ENCODE results near the gene GH1. TPM values are rescaled to one million over a fixed set of nuclear protein-coding genes. Genes with fewer than 3 reads are reported as not detected.
"Not testable (repeated sequence)": the region's sequence is repeated elsewhere in the genome, so short reads cannot be mapped to it uniquely, and the experiment has no call there.

Gene GH1
- 0.21 TPM for polyA plus RNA-seq (2013)

GRCh38 chr17:63918789-63919305 is at the start of gene GH1:
Gene GH1, minus strand, starts transcription at chr17:63918839. Its CDS starts 63 bp downstream, at chr17:63918776.
- POLR2A ChIA-PET: interaction anchor here (0.7 to 1.0 kb wide), 2 partner anchors 81 to 227 kb away, joined by 3 to 4 read pairs; no protein-coding TSS in a partner anchor
- 61% methylated on average over 7 of the region's 10 CpGs for WGBS (ENCODE audit: insufficient coverage)

DNA sequence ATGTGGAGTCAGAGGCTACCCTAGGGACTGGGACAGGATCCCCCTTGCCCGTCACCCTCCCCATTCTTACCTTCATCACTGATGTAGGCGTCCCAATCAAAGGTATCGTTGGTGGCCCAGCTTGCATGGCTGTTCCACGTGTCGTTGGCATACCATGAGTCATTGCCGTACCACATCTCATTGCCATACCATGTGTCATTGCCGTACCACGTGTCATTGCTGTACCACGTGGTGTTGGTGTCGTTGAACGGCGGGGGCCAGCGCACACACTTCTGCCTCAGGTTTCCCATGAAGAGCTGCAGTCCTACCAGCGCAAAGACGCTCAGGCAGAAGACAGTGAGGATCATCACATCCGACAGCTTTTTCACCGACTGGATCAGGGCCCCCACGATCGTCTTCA is 49.3 kb upstream of the GH1 start:
- H3K27me3 ChIP-seq (replicated peaks in 2 of 5; ENCODE audit: control insufficient read depth in 4 of 5, insufficient read depth in 5 of 5, low read length in 4 of 5): no peaks in the 10 kb centered on the region
- POLR2A ChIA-PET: interaction anchor here (0.6 kb wide), 1 partner anchor 12 kb away, joined by 6 read pairs; no protein-coding TSS in a partner anchor
- no peak for DNase-seq
- no peaks in the 10 kb centered on the region for H3K36me3 ChIP-seq (ENCODE audit: control insufficient read depth in 4 of 4, insufficient read depth in 4 of 4, low read length in 3 of 4)
- H3K4me3 ChIP-seq (ENCODE audit: control insufficient read depth in 1 of 7, extremely low read depth in 1 of 7, insufficient read depth in 4 of 7, low read depth in 2 of 7, low read length in 6 of 7): no peak overlapping the region
- peaks cover 0 to 2% (median 0%) of the 10 kb centered on the region in 4 experiments for H3K4me1 ChIP-seq (ENCODE audit: control extremely low read depth in 1 of 4, control insufficient read depth in 4 of 4, insufficient read depth in 4 of 4, low read length in 3 of 4)
- 98% methylated on average over 19 of the region's 19 CpGs for WGBS (ENCODE audit: insufficient coverage)
- no peaks in the 10 kb centered on the region for H3K9me3 ChIP-seq (ENCODE audit: control extremely low read depth in 1 of 5, control insufficient read depth in 4 of 5, insufficient read depth in 2 of 5, low read depth in 1 of 5, low read length in 4 of 5)
- CTCF ChIA-PET: interaction anchor here (0.7 to 2.5 kb wide), 10 partner anchors 10 to 23 kb away, joined by 3 to 9 read pairs (median 4); no protein-coding TSS in a partner anchor
- H3K27ac ChIP-seq (ENCODE audit: insufficient read depth in 1 of 2, low read depth in 1 of 2, low read length in 2 of 2, poor library complexity in 1 of 2, severe bottlenecking in 2 of 2): no peak overlapping the region

More at GRCh38 chr17:63918789-63919305, at the start of gene GH1:
- not testable (repeated sequence) for DNase-seq; H3K9me3 ChIP-seq (ENCODE audit: control extremely low read depth in 1 of 5, control insufficient read depth in 4 of 5, insufficient read depth in 2 of 5, low read depth in 1 of 5, low read length in 4 of 5); H3K4me1 ChIP-seq (ENCODE audit: control extremely low read depth in 1 of 4, control insufficient read depth in 4 of 4, insufficient read depth in 4 of 4, low read length in 3 of 4); H3K36me3 ChIP-seq (ENCODE audit: control insufficient read depth in 4 of 4, insufficient read depth in 4 of 4, low read length in 3 of 4); H3K4me3 ChIP-seq (ENCODE audit: control insufficient read depth in 1 of 7, extremely low read depth in 1 of 7, insufficient read depth in 4 of 7, low read depth in 2 of 7, low read length in 6 of 7); H3K27me3 ChIP-seq (replicated peaks in 2 of 5; ENCODE audit: control insufficient read depth in 4 of 5, insufficient read depth in 5 of 5, low read length in 4 of 5); H3K27ac ChIP-seq (ENCODE audit: insufficient read depth in 1 of 2, low read depth in 1 of 2, low read length in 2 of 2, poor library complexity in 1 of 2, severe bottlenecking in 2 of 2)
- CTCF ChIA-PET: interaction anchor here (0.6 to 5.8 kb wide), 31 partner anchors 11 to 563 kb away, joined by 3 to 100 read pairs (median 6); partner anchors contain the start of genes CD79B and ERN1

GRCh38 chr17:63966646-63967264 is 48.1 kb upstream of the GH1 start:
- WGBS (ENCODE audit: insufficient coverage): 97% methylated on average over 11 of the region's 11 CpGs

DNA sequence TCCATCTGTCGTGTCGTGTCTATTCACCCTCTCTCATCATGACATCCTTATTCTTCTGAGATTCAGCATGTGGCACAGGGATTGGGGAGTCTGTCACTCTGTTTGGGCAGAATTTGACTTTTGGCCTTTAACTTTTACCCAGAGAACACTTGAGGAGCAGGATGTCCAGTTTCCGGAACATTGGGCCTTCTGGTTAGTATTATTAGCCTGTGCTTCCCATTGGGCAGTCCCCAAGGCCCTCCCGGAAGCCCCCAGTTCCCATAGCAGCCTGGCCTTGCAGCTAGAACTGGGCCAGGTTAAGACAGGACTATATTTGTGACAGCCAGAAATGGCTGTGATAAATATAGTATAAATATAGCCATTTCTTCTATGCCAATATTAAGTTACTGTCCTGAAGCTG is 44.5 kb upstream of the GH1 start:
- H3K27me3 ChIP-seq (replicated peaks in 2 of 5; ENCODE audit: control insufficient read depth in 4 of 5, insufficient read depth in 5 of 5, low read length in 4 of 5): no peaks in the 10 kb centered on the region
- DNase-seq: no peak
- peaks cover 0 to 14% (median 7%) of the 10 kb centered on the region in 4 experiments for H3K4me1 ChIP-seq (ENCODE audit: control extremely low read depth in 1 of 4, control insufficient read depth in 4 of 4, insufficient read depth in 4 of 4, low read length in 3 of 4)
- H3K4me3 ChIP-seq (ENCODE audit: control insufficient read depth in 1 of 7, extremely low read depth in 1 of 7, insufficient read depth in 4 of 7, low read depth in 2 of 7, low read length in 6 of 7): no peak overlapping the region
- ChIA-PET CTCF (interaction anchor here (0.9 to 3.7 kb wide), 3 partner anchors 10 to 13 kb away, joined by 3 to 14 read pairs (median 14); no protein-coding TSS in a partner anchor), POLR2A (no interaction called here)
- 100% methylated on average over 3 of the region's 4 CpGs for WGBS (ENCODE audit: insufficient coverage)
- H3K36me3 ChIP-seq (ENCODE audit: control insufficient read depth in 4 of 4, insufficient read depth in 4 of 4, low read length in 3 of 4): no peaks in the 10 kb centered on the region
- no peak overlapping the region for H3K27ac ChIP-seq (ENCODE audit: insufficient read depth in 1 of 2, low read depth in 1 of 2, low read length in 2 of 2, poor library complexity in 1 of 2, severe bottlenecking in 2 of 2)
- H3K9me3 ChIP-seq (ENCODE audit: control extremely low read depth in 1 of 5, control insufficient read depth in 4 of 5, insufficient read depth in 2 of 5, low read depth in 1 of 5, low read length in 4 of 5): no peaks in the 10 kb centered on the region

More at GRCh38 chr17:63966646-63967264, 48.1 kb upstream of the GH1 start:
- ChIA-PET CTCF (interaction anchor here (1.1 to 3.1 kb wide), 3 partner anchors 13 to 24 kb away, joined by 3 to 9 read pairs (median 8); no protein-coding TSS in a partner anchor), POLR2A (interaction anchor here (1.5 kb wide), 1 partner anchor 8 kb away, joined by 3 read pairs; no protein-coding TSS in a partner anchor)
- peaks cover 0 to 2% (median 0%) of the 10 kb centered on the region in 4 experiments for H3K4me1 ChIP-seq (ENCODE audit: control extremely low read depth in 1 of 4, control insufficient read depth in 4 of 4, insufficient read depth in 4 of 4, low read length in 3 of 4)
- H3K9me3 ChIP-seq (ENCODE audit: control extremely low read depth in 1 of 5, control insufficient read depth in 4 of 5, insufficient read depth in 2 of 5, low read depth in 1 of 5, low read length in 4 of 5): no peaks in the 10 kb centered on the region
- H3K4me3 ChIP-seq (ENCODE audit: control insufficient read depth in 1 of 7, extremely low read depth in 1 of 7, insufficient read depth in 4 of 7, low read depth in 2 of 7, low read length in 6 of 7): no peak overlapping the region
- H3K27me3 ChIP-seq (replicated peaks in 2 of 5; ENCODE audit: control insufficient read depth in 4 of 5, insufficient read depth in 5 of 5, low read length in 4 of 5): no peaks in the 10 kb centered on the region
- no peak overlapping the region for H3K27ac ChIP-seq (ENCODE audit: insufficient read depth in 1 of 2, low read depth in 1 of 2, low read length in 2 of 2, poor library complexity in 1 of 2, severe bottlenecking in 2 of 2)
- no peaks in the 10 kb centered on the region for H3K36me3 ChIP-seq (ENCODE audit: control insufficient read depth in 4 of 4, insufficient read depth in 4 of 4, low read length in 3 of 4)
- peak in 2 of 3 donors; percentile 31 to 37 for DNase-seq

DNA sequence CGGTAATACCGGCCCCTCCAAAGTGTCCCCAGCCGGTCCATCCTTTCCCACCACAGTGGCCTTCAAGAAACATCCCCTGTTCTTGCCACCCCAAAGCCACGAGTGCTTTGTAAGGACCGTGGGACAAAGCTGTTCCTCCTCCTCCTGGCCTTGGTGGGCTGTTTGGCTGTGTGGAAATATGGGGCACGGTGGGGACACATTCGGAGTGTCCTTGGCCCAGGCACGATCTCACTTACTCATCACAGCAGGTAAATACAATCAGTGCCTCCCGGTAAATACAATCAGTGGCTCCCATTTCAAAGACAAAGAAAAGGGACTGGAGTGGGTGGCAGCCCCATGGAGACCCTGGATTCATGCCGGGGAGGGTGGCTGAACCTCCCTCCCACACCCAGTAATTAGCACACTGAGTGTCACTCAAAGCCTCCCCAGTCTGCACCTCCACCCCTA is 43.7 kb upstream of the GH1 start:
- H3K27ac ChIP-seq (ENCODE audit: insufficient read depth in 1 of 2, low read depth in 1 of 2, low read length in 2 of 2, poor library complexity in 1 of 2, severe bottlenecking in 2 of 2): no peak overlapping the region
- peaks cover 0 to 14% (median 7%) of the 10 kb centered on the region in 4 experiments for H3K4me1 ChIP-seq (ENCODE audit: control extremely low read depth in 1 of 4, control insufficient read depth in 4 of 4, insufficient read depth in 4 of 4, low read length in 3 of 4)
- CTCF ChIA-PET: interaction anchor here (0.9 to 3.7 kb wide), 7 partner anchors 12 to 63 kb away, joined by 3 to 14 read pairs (median 3); partner anchors contain the start of gene CSHL1
- H3K9me3 ChIP-seq (ENCODE audit: control extremely low read depth in 1 of 5, control insufficient read depth in 4 of 5, insufficient read depth in 2 of 5, low read depth in 1 of 5, low read length in 4 of 5): no peaks in the 10 kb centered on the region
- no peak overlapping the region for H3K4me3 ChIP-seq (ENCODE audit: control insufficient read depth in 1 of 7, extremely low read depth in 1 of 7, insufficient read depth in 4 of 7, low read depth in 2 of 7, low read length in 6 of 7)
- POLR2A ChIA-PET: no interaction called here
- H3K27me3 ChIP-seq (replicated peaks in 2 of 5; ENCODE audit: control insufficient read depth in 4 of 5, insufficient read depth in 5 of 5, low read length in 4 of 5): no peaks in the 10 kb centered on the region
- 91% methylated on average over 7 of the region's 10 CpGs for WGBS (ENCODE audit: insufficient coverage)
- H3K36me3 ChIP-seq (ENCODE audit: control insufficient read depth in 4 of 4, insufficient read depth in 4 of 4, low read length in 3 of 4): no peaks in the 10 kb centered on the region
- no peak for DNase-seq

GRCh38 chr17:63961355-63962212 is 42.9 kb upstream of the GH1 start:
- no peaks in the 10 kb centered on the region for H3K27me3 ChIP-seq (replicated peaks in 2 of 5; ENCODE audit: control insufficient read depth in 4 of 5, insufficient read depth in 5 of 5, low read length in 4 of 5)
- peak overlapping the region in 2 of 7 experiments; percentile 48 to 58 for H3K4me3 ChIP-seq (ENCODE audit: control insufficient read depth in 1 of 7, extremely low read depth in 1 of 7, insufficient read depth in 4 of 7, low read depth in 2 of 7, low read length in 6 of 7)
- DNase-seq: peak; percentile 73 to 88 (median 85)
- ChIA-PET CTCF (interaction anchor here (0.6 to 3.7 kb wide), 11 partner anchors 13 to 1307 kb away, joined by 3 to 14 read pairs (median 3); partner anchors contain the start of gene CSHL1), POLR2A (no interaction called here)
- H3K9me3 ChIP-seq (ENCODE audit: control extremely low read depth in 1 of 5, control insufficient read depth in 4 of 5, insufficient read depth in 2 of 5, low read depth in 1 of 5, low read length in 4 of 5): no peaks in the 10 kb centered on the region
- 28% methylated on average over 21 of the region's 37 CpGs for WGBS (ENCODE audit: insufficient coverage)
- H3K36me3 ChIP-seq (ENCODE audit: control insufficient read depth in 4 of 4, insufficient read depth in 4 of 4, low read length in 3 of 4): no peaks in the 10 kb centered on the region
- peaks cover 0 to 14% (median 6%) of the 10 kb centered on the region in 4 experiments for H3K4me1 ChIP-seq (ENCODE audit: control extremely low read depth in 1 of 4, control insufficient read depth in 4 of 4, insufficient read depth in 4 of 4, low read length in 3 of 4)
- no peak overlapping the region for H3K27ac ChIP-seq (ENCODE audit: insufficient read depth in 1 of 2, low read depth in 1 of 2, low read length in 2 of 2, poor library complexity in 1 of 2, severe bottlenecking in 2 of 2)

Measured in common myeloid progenitor, CD34-positive (primary cell).